HG02759 (cell line): ENCODE measurements around the gene LRRN2.
"Not testable (repeated sequence)": the region's sequence is repeated elsewhere in the genome, so short reads cannot be mapped to it uniquely, and the experiment has no call there.

ENCODE experiments used
- ATAC-seq: cut with Tn5 transposase; IDR thresholded peaks from one replicate; pipeline ENCODE4 v1.9.1; 2021; ENCODE audit warnings: mild to moderate bottlenecking, moderate library complexity; ENCODE audit not compliant: unreplicated experiment

LRRN2 gene

DNA sequence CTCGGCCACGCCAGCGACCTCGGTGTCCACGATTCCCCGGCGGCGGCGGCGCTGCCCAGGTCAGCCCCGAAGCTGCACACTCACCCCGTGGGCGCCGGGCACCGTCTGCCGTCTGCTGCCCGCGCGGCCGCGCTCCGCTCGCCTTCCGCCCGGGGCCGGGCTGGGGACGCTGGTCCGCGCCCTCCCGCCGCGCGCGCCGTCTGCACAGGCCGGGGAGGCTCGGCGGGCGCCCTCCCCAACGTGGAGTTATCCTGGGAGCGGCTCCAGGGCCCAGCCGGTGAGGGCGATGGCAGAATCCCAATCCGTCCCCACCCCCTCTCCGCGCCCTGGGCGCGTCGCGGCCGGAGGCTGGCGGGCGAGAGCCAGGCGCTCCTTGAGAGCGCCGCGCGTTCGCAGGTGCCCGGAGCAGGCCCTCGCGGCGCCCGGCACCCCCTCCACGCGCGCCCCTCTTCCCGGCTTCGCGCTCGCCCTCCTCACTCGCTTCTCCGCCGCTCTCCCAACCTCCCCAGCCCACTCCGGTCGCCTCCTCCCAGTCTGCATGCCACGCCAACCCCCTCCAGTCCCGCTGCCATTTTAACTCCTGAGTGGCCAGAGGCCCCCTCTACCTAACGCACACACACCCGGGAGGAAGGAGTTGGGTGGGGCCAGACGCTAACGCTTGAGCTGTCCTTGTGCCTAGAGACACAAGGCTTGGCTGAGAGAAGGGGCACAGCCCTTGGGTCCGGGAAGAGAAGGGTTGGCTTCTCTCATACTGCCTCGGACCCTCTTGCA is at the start of gene LRRN2:
Gene LRRN2 (minus strand): TSS at position 503 of the 771 bp plus-strand sequence. CDS start 65,746 bp downstream, outside the sequence.
- no peak for ATAC-seq

DNA sequence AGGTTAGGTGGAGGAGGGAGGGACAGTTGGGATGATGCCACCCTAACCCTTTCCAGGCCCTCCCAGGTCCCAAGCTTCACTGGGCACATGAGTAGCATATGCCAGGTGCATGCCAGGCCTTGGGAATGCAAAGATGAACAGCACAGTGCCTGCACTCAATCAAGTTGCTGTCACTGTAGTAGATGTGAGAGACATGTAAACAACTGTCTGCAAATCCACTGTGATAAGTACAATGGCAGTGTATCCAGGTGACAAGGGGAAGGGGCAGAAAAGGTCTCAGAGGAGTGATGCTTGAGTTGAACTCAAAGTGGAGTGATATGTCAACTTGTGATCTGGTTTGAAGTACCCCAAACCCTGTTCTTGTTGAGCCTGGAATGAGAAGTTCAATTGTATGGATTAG is 49.5 kb upstream of the LRRN2 start:
- ATAC-seq, result no peak

DNA sequence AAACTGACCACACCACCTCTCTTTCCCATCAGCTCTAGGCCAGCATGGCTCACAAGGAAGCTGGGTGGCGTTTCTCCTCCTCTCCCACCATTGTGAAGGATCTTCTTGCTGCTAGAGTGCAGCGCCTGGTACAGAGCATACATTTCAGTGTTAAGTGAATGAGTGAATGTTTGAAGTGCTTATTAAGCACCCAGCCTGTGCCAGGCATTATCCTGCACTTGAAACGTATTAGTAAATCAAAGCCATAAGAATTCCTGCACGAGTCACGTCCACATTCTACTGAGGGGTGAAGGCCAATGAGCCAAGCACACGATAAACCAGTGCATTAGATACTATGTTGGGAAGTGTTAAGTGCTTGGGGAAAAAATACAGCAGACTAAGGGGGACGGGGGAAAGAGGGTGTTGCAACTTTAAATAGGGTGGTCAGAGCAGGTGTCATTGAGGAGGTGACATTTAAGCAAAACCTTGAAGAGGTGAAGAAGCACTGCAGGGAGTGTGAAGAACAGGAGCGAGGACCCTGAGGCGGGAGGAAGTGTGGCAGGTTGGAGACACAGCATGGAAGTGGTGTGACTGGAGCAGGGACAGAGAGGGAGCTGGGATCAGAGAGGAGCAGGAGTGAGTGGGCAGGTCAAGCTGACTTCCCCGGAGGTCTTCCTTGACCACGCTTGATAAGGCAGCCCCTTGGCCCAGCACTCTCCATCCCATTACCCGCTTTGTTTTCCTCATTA is 48.5 kb upstream of the LRRN2 start:
- no peak for ATAC-seq

DNA sequence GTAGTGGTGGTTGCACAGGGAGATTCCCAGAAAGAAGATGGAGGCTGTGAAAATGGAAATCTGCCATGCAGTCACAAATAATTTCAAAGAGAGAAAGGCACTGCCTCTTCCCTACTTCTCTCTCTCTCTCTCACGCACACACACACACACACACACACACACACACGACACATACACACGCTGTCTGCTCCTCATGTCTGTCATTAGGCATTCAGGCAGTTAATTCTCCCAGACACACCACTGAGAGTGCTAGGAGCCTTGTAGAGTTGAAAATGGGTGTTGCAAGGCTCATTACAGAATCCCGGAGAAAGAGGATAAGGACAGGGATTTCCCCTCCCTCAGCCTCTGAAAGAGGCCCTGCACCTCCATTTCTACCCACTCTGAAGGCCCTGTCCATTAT is 47.8 kb upstream of the LRRN2 start:
- ATAC-seq, result no peak

DNA sequence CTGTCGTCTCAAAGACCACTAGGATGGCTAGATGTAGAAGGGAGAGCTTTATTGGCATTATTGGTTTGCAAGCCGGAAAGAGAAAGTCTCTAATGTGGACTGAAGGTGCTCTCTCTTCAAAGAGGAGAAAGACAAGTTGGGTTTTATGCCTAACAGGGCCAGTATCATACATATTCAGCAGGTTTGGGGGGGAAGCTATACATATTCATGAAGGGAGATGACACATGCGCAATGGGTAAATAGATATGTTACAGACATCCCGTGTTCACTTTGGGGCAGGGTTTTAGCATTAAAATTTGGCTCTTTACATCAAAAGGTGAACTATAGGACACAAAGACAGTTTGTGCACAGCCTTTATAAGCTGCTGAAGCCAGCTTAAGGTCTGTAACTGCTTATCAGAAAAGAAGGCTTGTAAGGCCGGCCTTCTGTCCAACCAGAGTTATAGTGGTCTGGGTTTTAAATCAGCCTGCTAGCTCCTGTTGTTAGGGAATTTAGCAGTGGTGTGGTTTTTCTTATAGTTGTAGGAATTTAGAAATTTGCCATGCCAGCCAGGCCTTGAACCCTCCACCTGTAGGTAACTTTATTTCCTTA is 46.5 kb upstream of the LRRN2 start:
- ATAC-seq, result no peak

DNA sequence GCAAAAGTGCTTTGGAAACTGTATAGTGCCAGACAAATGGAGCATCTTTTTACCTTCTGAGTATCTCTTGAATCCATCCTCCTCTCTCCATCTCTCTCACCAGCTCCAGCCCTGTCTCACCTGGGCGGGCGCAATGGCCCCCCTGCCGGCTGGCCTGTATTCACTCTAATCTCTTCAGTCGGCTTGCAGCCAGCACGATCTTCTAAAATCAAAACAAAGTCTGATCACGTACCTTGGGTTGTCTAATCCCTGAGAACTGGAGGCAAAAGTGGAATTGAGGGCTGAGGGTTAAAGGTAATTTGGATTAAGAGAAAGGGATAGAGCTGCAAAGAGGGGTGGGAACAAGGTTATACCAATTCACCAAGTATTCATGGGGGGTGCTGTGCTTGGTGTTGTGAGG is 46.0 kb upstream of the LRRN2 start:
- no peak for ATAC-seq

DNA sequence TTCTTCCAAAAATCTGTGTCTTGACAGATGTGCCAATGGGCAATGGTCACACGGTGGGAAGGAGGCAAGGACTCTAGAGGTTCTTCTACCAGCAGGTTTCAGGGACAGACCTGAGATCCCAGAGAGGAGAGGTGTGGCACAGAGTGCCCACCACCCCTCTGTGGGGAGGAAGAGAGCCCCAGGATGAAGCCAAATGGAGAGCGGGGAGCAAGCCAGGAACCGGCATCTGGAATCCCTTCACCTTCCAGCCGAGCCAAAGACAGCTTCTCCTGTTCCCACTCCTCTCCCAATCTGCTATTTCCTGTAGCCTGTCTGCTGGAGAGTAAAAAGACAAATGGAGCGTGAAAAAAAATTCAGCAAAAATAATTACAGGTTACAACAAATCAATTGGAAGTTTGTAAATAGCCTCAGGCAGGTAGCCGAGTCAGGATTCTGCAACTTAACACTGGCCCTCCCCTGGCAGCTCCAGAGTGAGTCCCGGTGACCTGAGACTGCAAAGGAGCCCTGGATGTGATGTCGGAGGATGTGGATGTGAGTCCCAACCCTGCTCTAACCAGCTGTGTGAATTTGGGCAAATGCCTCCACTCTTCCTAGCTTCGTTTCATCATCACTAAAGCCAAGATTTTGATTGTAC is 45.4 kb upstream of the LRRN2 start:
- ATAC-seq, result no peak

DNA sequence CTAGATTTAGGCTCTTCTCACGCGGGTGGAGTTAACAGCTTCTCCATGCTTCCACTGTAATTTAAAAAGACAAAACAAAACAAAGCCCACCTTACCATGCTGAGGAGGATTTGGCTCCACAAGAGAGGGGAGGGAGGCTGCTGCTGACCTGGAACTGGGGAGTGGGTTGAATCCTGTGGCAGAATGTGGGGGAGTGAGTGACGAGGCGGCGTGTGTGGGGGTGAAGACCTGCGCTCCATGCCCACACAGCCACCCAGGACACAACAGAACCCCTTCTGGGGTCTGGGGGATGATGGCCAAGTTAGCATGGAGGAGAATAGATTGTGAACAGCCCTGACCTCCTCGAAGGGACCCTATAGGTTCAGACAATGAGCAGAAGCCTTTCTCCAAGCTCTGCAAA is 44.0 kb upstream of the LRRN2 start:
- no peak for ATAC-seq

DNA sequence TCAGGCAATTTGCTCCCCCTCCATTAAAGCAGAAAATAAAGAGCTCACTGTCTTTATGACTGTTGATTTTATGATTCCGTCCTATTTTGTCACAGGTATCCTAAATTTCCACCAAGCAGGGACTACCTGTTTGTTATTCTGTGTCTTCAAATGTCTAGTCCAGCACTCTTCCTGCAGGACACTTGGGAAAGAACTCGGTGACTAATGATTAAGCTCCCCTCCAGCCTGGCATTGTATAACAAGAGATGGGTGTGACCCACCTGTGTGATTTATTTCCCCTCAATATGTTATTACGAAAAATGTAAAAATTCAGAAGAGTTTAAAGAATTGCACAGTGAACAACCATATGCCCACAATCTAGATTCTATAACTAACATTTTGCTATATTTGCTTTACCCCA is 42.9 kb upstream of the LRRN2 start:
- ATAC-seq, result no peak

DNA sequence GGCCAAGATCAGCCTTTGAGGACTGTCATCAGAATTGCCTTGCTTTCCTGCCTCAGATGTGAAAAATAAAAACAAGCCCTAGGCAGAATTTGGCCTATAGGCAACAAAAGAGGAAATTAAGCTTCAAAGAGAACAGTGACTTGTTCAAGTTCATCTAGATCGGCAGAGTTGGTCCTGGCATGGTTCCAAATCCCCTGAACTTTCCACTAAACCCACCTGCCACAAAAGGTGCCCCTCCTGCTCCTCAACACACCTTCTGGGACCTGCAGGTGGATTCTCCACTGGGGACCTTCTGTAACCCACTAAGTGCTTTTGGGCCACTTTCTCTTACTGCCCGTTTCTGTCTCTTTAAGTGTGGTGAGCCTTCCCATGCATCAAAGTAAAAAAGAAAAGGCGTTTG is 42.5 kb upstream of the LRRN2 start:
- no peak for ATAC-seq

DNA sequence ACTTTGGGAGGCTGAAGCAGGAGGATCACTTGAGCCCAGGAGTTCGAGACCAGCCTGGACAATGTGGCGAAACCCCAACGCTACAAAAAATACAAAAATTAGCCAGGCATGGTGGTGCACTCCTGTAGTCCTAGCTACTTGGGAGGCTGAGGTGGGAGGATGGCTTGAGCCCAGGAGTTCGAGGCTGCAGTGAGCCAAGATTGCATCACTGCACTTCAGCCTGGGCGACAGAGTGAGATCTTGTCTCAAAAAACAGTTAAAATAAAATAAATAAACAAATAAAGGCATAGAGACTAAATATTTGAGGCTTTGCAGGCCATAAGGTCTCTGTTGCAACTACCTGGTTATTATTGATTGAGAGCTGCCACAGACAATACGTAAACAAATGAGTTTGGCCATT is 41.9 kb upstream of the LRRN2 start:
- not testable (repeated sequence) for ATAC-seq

DNA sequence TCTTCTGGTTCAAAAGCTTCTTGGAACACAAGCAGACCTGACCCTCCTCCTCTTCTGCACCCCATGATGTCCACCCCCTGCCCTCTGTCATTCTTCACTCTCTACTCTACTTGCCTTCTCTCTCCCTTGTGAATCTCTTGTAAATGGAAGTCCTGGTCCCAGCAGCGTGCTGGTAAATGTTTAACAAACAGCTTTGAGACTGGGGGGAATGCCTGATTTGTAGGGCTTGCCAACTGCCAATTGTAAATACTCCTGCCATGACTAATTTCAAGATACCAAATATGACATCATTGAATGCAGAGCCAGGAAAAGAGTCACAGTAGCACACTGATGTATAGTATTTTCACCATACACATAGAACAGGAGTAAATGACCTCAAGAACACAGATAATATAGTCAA is 40.9 kb upstream of the LRRN2 start:
- ATAC-seq, result no peak

DNA sequence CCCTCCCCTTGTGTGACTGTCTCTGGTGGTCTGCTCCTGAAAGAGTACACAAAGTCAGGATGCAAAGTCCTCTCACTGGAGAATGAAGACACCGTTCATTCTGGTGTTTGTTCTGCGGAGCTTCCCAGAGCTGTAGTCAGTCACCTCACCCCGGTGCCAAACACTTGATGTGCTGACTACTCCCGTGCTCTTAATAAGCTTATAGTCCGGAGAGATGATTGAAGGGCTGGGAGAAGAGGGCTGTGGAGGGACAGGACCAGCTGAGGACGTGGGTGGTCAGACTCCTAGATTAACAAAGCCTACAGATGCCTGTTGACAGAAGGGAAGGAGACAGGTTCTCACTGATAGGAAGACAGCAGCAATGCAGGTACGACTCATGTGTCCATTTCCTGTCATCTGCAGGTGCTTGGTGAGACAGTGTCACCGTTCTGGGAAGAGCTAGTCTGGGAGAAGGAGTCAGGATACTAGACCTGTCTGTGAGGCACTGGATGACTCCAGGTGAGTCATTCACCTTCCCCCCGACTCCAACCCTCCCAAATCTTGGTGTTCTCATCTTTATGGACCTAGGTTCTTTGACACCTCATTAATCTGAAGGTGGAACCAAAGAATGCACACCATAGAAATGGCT is 40.4 kb upstream of the LRRN2 start:
- ATAC-seq, result no peak

DNA sequence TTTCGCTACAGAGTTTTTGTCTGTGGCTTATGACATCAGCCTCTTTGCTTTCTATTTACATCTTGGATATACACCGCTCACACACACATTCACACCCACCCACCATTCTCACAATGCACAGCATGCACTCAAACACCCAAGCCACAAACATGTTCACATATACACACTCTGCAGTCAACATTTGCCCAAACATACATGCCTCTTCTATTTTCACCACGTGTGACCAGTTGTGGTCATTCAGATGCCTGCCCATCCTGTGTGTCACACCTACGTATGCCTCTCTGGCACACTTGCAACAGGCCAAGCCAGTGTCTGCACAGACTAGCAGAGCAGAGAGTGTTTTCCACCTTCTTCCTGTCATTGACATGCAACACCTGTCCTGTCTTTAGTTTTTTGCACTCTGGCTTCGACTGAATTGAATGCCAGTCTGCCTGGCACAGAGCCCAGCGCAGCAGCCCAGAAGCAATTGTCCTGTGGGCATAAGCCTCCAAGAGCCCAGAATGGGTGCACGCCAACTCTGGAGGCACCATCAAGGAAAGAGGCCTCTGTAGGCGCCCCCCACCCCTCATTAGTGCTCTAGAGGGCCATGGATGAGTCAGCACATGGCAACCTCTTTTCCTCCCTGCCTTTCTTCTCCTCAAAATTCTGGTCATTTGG is 37.7 kb upstream of the LRRN2 start:
- ATAC-seq, result no peak

DNA sequence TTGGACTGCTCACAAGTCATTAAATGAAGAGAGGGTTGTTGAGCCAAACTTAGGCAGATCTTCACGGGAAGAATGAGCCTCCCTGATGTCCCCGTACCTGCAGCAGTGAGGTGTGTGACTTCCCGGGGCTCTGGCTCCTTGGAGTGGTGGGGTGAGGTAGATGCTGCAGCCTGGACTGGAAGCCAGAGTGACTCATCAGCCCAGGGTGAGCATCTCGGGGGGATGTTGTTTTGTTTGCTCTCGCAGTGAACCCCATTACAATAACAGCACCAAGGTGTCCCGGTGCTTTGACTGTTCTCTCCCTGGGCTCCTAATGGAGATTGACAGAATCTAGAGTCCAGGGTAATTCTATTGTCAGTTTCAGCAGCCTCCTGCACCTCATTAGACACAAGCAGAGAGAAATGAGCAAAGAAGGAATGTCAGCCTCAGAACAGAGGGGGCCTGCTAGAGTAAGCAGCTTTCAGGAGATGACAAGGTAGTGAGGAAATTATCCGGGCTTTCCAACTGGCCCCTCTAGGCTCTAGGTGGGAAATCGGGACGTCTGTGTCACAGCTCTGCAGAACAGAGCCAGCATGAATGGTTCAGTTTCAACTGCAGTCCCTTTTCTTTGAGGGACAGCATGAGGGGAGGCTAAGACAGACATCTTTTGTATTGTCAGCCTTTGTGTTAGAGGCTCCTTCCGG is 36.0 kb upstream of the LRRN2 start:
- ATAC-seq, result no peak

DNA sequence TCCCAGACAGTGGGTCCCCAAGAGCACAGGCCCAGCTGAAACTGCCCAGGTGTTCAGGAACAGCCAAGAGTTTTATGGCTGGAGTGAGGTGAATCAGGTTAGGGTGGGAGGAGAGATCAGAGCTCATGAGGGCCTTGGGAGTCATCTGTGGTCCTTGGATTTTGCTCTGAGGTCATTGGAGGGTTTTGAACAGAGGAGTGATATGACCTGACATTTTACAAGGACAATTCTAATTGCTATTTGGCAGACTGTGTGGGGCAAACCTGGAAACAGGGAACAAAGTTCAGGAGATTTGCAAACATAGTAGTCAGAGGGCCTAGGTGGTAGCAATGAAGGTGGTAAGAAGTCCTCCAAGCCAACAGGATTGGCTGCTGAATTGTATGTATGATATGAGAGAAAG is 31.1 kb upstream of the LRRN2 start:
- ATAC-seq, result no peak

DNA sequence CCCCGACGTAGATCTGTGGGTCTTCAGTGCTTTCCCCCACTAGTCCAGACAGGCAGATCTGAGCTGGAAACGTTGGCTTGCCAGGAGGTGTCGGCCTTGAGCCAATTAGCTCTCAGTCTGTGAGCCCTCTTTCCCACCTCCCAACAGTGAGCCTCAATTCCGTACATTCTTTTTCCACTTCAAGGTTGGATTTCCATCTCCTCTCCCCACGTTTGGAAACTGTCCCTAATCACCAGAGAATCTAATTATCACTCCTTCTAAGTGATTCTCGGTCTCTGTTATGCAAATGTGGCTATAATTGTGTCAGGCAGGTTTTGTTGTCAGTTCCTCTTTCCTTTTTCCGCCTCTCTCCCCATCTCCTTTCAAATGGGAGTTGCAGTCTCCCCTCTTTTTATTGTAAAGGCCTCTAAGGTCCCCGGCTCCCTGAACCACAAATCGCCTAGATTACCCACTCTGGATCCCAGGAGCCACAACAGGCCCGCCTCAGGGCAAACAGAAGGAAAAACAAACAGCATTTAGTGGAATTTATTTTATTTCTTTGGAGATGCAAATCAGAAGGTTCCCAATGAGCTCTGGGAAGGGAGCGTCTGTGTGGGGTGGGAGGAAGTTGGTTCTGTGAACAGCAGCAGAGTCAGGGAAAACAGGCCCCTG is 29.4 kb upstream of the LRRN2 start:
- ATAC-seq, result no peak

DNA sequence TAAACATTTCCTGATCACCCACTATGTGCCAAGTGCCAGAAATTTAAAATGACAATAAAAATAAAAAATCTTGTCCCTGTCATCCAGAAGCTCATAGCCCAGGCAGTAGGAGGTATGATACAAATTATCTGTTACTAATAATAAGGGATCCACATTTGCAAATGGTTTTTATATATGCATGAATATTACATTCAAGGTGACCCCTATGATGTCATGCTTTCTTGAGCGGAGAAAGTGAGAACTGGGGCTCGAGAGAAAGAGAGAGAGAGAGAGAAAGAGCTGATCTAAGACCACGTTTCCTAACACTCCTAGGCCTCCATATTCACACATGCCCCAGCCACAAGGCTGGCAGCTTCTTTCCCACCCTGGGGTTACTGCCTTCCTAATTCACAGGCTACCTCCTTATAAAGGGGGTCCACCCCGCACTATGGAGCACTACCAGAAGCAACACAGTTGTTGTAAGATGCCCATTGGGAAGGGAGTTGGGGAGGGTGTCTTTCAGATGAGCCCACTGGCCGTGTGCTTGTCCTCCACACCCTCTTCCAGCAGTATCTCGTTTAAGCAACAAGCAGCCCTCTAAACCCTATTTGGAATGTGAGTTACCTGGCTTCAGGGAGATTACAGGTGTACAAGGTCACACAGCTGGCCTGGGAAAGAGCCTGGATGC is 28.8 kb upstream of the LRRN2 start:
- no peak for ATAC-seq

DNA sequence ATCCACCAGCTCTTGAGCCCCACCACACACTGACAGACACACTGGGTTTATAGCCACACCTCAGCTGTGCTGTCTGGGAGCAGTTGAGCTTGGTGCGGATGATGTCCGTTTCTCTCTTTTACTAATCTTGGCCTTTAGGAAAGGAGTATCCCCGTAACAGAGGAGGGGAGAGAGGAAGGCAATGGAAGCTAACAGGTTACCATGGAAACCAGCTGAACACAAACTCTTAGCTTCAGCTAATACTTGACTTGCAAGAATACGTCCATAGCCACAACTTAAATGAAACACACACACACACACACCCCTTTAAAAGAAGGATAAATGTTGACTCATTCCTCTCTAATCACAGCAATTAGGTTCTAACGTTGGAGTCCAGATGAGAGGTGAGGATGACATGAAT is 28.0 kb upstream of the LRRN2 start:
- no peak for ATAC-seq
